UCSD-AML1 (cell line): Measurements from ENCODE around the gene CLIC4.
"Not testable (repeated sequence)": the region's sequence is repeated elsewhere in the genome, so short reads cannot be mapped to it uniquely, and the experiment has no call there.

Source experiments
- DNase-seq: peaks from one replicate; lab custom pipeline; 2025; ENCODE audit not compliant: unreplicated experiment; lab: John Stamatoyannopoulos, UW

The CLIC4 gene

GRCh38 chr1:24872061-24872850 is 127.0 kb downstream of the CLIC4 start:
- peak; percentile 87 for DNase-seq

- no peak for DNase-seq
These were observed 127.9 kb downstream of the CLIC4 start for GRCh38 chr1:24873148-24873547.

- no peak for DNase-seq
These were observed 128.8 kb downstream of the CLIC4 start for GRCh38 chr1:24874056-24874455.

- no peak for DNase-seq
These were observed 129.5 kb downstream of the CLIC4 start for GRCh38 chr1:24874611-24875234.

- DNase-seq, result no peak
These were observed 130.0 kb downstream of the CLIC4 start for GRCh38 chr1:24875257-24875656.

GRCh38 chr1:24875991-24876506 is 130.8 kb downstream of the CLIC4 start:
- DNase-seq, result no peak

- DNase-seq, result no peak
These were observed 132.8 kb downstream of the CLIC4 start for GRCh38 chr1:24878045-24878444.

- no peak for DNase-seq
These were observed 133.8 kb downstream of the CLIC4 start for GRCh38 chr1:24878775-24879742.

GRCh38 chr1:24881034-24881433 is 135.8 kb downstream of the CLIC4 start:
- no peak for DNase-seq

GRCh38 chr1:24884751-24885150 is 139.5 kb downstream of the CLIC4 start:
- no peak for DNase-seq

GRCh38 chr1:24886241-24886640 is 141.0 kb downstream of the CLIC4 start:
- DNase-seq, result no peak

- no peak for DNase-seq
These were observed 143.1 kb downstream of the CLIC4 start for GRCh38 chr1:24888061-24888970.

GRCh38 chr1:24888971-24889676 is 143.9 kb downstream of the CLIC4 start:
- no peak for DNase-seq

- no peak for DNase-seq
These were observed 145.6 kb downstream of the CLIC4 start for GRCh38 chr1:24890887-24891286.

- not testable (repeated sequence) for DNase-seq
These were observed 146.1 kb downstream of the CLIC4 start for GRCh38 chr1:24891367-24891766.

- no peak for DNase-seq
These were observed 147.2 kb downstream of the CLIC4 start for GRCh38 chr1:24892188-24893153.

- DNase-seq, result no peak
These were observed 148.2 kb downstream of the CLIC4 start for GRCh38 chr1:24893431-24893830.
